BLaER1 (cell line): Measurements from ENCODE around the gene FBXL13.
"Not testable (repeated sequence)": the region's sequence is repeated elsewhere in the genome, so short reads cannot be mapped to it uniquely, and the experiment has no call there.

Experiments
- H3K27ac ChIP-seq: shearing (Covaris generic); formaldehyde crosslinking; 2 replicates; pipeline ENCODE4 v1.8.1; 2022
- H3K27me3 ChIP-seq: shearing (Covaris generic); formaldehyde crosslinking; 2 replicates; pipeline ENCODE4 v1.8.1; 2022
- H3K36me3 ChIP-seq: shearing (Covaris generic); formaldehyde crosslinking; 2 replicates; pipeline ENCODE4 v1.8.1; 2022
- H3K4me1 ChIP-seq: shearing (Covaris generic); formaldehyde crosslinking; 2 replicates; pipeline ENCODE4 v1.8.1; 2022
- H3K4me2 ChIP-seq: shearing (Covaris generic); formaldehyde crosslinking; 2 replicates; pipeline ENCODE4 v1.8.1; 2022
- H3K4me3 ChIP-seq: shearing (Covaris generic); formaldehyde crosslinking; 2 replicates; pipeline ENCODE4 v1.8.1; 2022
- H3K9ac ChIP-seq: shearing (Covaris generic); formaldehyde crosslinking; 2 replicates; pipeline ENCODE4 v1.8.1; 2022
- H3K9me3 ChIP-seq: shearing (Covaris generic); formaldehyde crosslinking; 2 replicates; pipeline ENCODE4 v1.8.1; 2022
- H4K20me1 ChIP-seq: shearing (Covaris generic); formaldehyde crosslinking; 2 replicates; pipeline ENCODE4 v1.8.1; 2022
- Cebpa-rat ChIP-seq: shearing (Covaris generic); IDR thresholded peaks from 2 replicates; pipeline ENCODE4 v1.8.1; 2022

The FBXL13 gene

DNA sequence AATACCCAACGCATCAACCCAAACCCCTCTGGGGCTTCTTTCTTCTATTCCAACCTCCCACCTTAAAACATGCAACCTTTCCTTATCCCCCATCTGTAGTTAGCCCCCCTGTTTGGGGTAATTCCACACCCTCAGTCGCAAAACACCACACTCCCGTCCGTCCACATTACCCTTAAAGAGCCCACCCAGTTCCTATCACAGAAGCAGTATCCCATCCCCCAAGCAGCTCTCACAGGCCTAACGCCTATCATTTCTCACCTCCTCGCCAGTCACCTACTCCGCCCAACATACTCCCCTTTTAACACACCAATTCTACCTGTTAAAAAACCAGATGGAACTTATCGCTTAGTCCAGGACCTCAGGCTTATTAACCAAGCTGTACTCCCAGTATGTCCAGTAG lies 98.1 kb downstream of the FBXL13 start:
- Histone ChIP-seq H3K4me3 (no peak overlapping the region), H3K4me2 (no peak overlapping the region), H3K27me3 (no peaks in the 10 kb centered on the region), H3K9me3 (no peaks in the 10 kb centered on the region), H3K36me3 (no peaks in the 10 kb centered on the region), H4K20me1 (no peaks in the 10 kb centered on the region), H3K27ac (no peak overlapping the region), H3K4me1 (no peaks in the 10 kb centered on the region), H3K9ac (no peak overlapping the region)
- no peak for TF ChIP-seq Cebpa-rat

- Histone ChIP-seq H3K4me3 (no peak overlapping the region), H4K20me1 (no peaks in the 10 kb centered on the region), H3K36me3 (no peaks in the 10 kb centered on the region), H3K9me3 (no peaks in the 10 kb centered on the region), H3K4me1 (no peaks in the 10 kb centered on the region), H3K9ac (no peak overlapping the region), H3K27me3 (no peaks in the 10 kb centered on the region), H3K4me2 (no peak overlapping the region), H3K27ac (no peak overlapping the region)
- TF ChIP-seq Cebpa-rat, result no peak
Measured at GRCh38 chr7:102975854-102976253, 98.7 kb downstream of the FBXL13 start.

GRCh38 chr7:102974366-102975236 lies 100.0 kb downstream of the FBXL13 start:
- no peaks in the 10 kb centered on the region for H4K20me1 ChIP-seq

GRCh38 chr7:102973096-102973802 lies 101.3 kb downstream of the FBXL13 start:
- Histone ChIP-seq H3K27me3 (no peaks in the 10 kb centered on the region), H4K20me1 (no peaks in the 10 kb centered on the region), H3K4me1 (no peaks in the 10 kb centered on the region), H3K36me3 (no peaks in the 10 kb centered on the region), H3K4me3 (no peak overlapping the region), H3K9ac (no peak overlapping the region), H3K9me3 (no peaks in the 10 kb centered on the region), H3K4me2 (no peak overlapping the region), H3K27ac (no peak overlapping the region)
- no peak for TF ChIP-seq Cebpa-rat

More at GRCh38 chr7:102974366-102975236, 100.0 kb downstream of the FBXL13 start:
- H3K36me3 ChIP-seq, result no peaks in the 10 kb centered on the region
- no peak overlapping the region for H3K9ac ChIP-seq
- no peaks in the 10 kb centered on the region for H3K27me3 ChIP-seq
- H3K4me2 ChIP-seq, result no peak overlapping the region
- no peaks in the 10 kb centered on the region for H3K4me1 ChIP-seq
- H3K27ac ChIP-seq, result no peak overlapping the region
- TF ChIP-seq Cebpa-rat, result no peak
- H3K9me3 ChIP-seq, result no peaks in the 10 kb centered on the region
- H3K4me3 ChIP-seq, result no peak overlapping the region

DNA sequence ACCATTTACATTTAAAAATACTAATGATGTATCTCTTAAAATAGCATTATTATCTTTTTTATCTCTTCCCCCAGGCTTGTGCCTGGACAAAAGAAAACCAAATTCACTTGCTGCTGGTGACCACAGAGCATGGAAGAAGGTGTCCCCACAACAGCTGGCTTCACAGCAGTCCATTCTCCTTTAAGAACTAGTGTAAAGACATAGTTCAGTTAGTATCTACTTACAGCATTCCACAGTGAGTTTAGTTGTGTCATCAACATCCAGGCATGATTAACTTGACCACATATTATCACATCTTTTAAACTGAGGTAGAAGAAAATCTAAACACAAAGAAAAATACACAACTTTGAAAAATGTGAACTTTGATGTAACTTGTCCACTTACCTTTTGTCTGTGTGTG lies 106.8 kb downstream of the FBXL13 start:
- H3K4me2 ChIP-seq, result no peak overlapping the region
- H3K9ac ChIP-seq, result no peak overlapping the region
- no peak overlapping the region for H3K27ac ChIP-seq
- H3K36me3 ChIP-seq, result no peaks in the 10 kb centered on the region
- H4K20me1 ChIP-seq, result no peaks in the 10 kb centered on the region
- H3K4me3 ChIP-seq, result no peak overlapping the region
- no peaks in the 10 kb centered on the region for H3K9me3 ChIP-seq
- TF ChIP-seq Cebpa-rat, result no peak
- no peaks in the 10 kb centered on the region for H3K4me1 ChIP-seq
- no peaks in the 10 kb centered on the region for H3K27me3 ChIP-seq

DNA sequence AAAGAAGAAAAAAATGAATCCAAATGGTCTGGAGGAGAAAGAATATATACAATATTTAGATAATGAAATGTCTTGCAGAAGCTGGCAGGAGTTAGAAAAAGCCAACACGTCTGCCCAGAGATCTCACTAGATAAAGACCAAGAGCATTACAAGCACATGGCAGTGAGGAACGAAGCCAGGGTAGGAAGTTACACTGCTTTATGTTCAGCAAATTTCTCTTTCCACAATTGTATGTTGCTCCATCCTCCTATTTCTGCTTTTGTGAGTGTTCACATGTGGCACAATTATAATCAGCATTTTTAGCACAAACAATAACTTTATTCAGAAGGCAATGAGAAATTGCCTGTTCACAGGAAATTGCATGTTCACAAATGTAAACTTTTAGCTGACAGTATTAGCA lies 108.1 kb downstream of the FBXL13 start:
- Histone ChIP-seq H3K4me2 (no peak overlapping the region), H3K27ac (no peak overlapping the region), H3K4me1 (no peaks in the 10 kb centered on the region), H4K20me1 (no peaks in the 10 kb centered on the region), H3K4me3 (no peak overlapping the region), H3K9ac (no peak overlapping the region), H3K36me3 (no peaks in the 10 kb centered on the region), H3K27me3 (no peaks in the 10 kb centered on the region), H3K9me3 (no peaks in the 10 kb centered on the region)
- TF ChIP-seq Cebpa-rat, result no peak

DNA sequence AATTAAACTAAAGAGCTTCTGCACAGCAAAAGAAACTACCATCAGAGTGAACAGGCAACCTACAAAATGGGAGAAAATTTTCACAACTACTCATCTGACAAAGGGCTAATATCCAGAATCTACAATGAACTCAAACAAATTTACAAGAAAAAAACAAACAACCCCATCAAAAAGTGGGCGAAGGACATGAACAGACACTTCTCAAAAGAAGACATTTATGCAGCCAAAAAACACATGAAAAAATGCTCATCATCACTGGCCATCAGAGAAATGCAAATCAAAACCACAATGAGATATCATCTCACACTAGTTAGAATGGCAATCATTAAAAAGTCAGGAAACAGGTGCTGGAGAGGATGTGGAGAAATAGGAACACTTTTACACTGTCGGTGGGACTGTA lies 112.6 kb downstream of the FBXL13 start:
- H3K9ac ChIP-seq, H3K36me3 ChIP-seq, H3K4me3 ChIP-seq, H3K4me2 ChIP-seq, H4K20me1 ChIP-seq, H3K27ac ChIP-seq, H3K4me1 ChIP-seq, H3K9me3 ChIP-seq, H3K27me3 ChIP-seq: not testable (repeated sequence)

GRCh38 chr7:102958004-102958403 lies 116.6 kb downstream of the FBXL13 start:
- not testable (repeated sequence) for H3K4me2 ChIP-seq, H3K4me1 ChIP-seq, H3K9me3 ChIP-seq, H3K36me3 ChIP-seq, H3K4me3 ChIP-seq, H4K20me1 ChIP-seq, H3K27ac ChIP-seq, H3K9ac ChIP-seq, H3K27me3 ChIP-seq

DNA sequence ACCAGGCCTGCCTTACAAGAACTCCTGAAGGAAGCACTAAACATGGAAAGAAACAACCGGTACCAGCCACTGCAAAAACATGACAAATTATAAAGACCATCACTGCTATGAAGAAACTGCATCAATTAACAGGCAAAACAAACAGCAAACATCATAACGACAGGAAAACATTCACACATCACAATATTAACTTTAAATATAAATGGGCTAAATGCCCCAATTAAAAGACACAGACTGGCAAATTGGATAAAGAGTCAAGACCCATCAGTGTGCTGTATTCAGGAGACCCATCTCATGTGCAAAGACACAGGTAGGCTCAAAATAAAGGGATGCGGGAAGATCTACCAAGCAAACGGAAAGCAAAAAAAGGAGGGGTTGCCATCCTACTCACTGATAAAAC lies 120.2 kb downstream of the FBXL13 start:
- not testable (repeated sequence) for H3K27me3 ChIP-seq, H3K27ac ChIP-seq, H3K36me3 ChIP-seq, H3K9ac ChIP-seq, H3K9me3 ChIP-seq, H3K4me1 ChIP-seq, H4K20me1 ChIP-seq, H3K4me2 ChIP-seq, H3K4me3 ChIP-seq

DNA sequence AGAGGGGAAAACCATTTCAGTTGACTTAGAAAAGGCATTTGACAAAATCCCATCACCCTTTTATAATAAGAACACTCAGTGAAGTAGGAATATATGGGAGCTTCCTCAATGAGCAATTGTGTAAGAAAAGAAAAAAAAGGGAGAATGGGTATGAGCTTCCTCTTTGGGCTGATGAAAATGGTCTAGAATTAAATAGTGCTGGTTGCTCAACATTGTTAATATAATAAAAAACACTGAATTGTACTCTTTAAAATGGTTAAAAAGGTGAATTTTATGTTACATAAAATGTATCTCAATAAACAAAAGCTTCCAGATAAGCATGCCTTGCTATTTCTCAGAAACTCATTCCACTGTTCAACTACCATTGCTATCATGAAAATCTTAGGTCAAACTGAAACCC lies 121.2 kb downstream of the FBXL13 start:
- no peak overlapping the region for H3K27ac ChIP-seq
- no peaks in the 10 kb centered on the region for H3K36me3 ChIP-seq
- no peak for TF ChIP-seq Cebpa-rat
- H3K9me3 ChIP-seq, result peaks cover 5% of the 10 kb centered on the region
- H3K4me2 ChIP-seq, result no peak overlapping the region
- H3K27me3 ChIP-seq, result no peaks in the 10 kb centered on the region
- no peak overlapping the region for H3K4me3 ChIP-seq
- H3K4me1 ChIP-seq, result no peaks in the 10 kb centered on the region
- H3K9ac ChIP-seq, result no peak overlapping the region
- no peaks in the 10 kb centered on the region for H4K20me1 ChIP-seq
